PC-9 (cell line): ENCODE data around the gene CMTR2. TPM values are rescaled to one million over a fixed set of nuclear protein-coding genes. Genes with fewer than 3 reads are reported as not detected.

ENCODE experiments used
- BruUV-seq: library from RNA; stranded (reverse); fragments of 400-500 nt; replicated peaks from 2 replicates; lab custom pipeline; 2021; lab: Mats Ljungman, UMichigan
- CTCF ChIA-PET: fragments of 300-600 bp; sonication (Branson Sonifier 250); formaldehyde crosslinking; loops from one replicate; lab custom pipeline; 2022; ENCODE audit warnings: antibody characterized with exemption; lab: Charles Lee
- POLR2A ChIA-PET: fragments of 300-600 bp; sonication (Branson Sonifier 250); formaldehyde crosslinking; loops from one replicate; lab custom pipeline; 2022; ENCODE audit warnings: antibody characterized with exemption; ENCODE audit not compliant: unreplicated experiment; lab: Charles Lee
- DNase-seq, 2 experiments: peaks; one replicate each; pipeline versions ENCODE4 v3.0.0 to v3.0.0-alpha.2; 2015 to 2022; ENCODE audit warnings: mixed read lengths in 1 of 2
- H2AFZ ChIP-seq: fragments of 200-600 bp; sonication (generic); 2 replicates; pipeline ENCODE4 v1.8.1; 2017; ENCODE audit warnings: antibody characterized with exemption
- H3F3A ChIP-seq: fragments of 200-600 bp; sonication (generic); 2 replicates; pipeline ENCODE4 v1.8.1; 2017; ENCODE audit warnings: antibody characterized with exemption, mild to moderate bottlenecking, low read depth; ENCODE audit not compliant: insufficient read depth
- H3K27ac ChIP-seq: fragments of 200-600 bp; sonication (generic); 2 replicates; pipeline ENCODE4 v1.6.1; 2016; ENCODE audit warnings: mixed run types
- H3K27me3 ChIP-seq: fragments of 200-600 bp; sonication (generic); 2 replicates; pipeline ENCODE4 v1.6.1; 2016; ENCODE audit warnings: low read depth, mixed run types; ENCODE audit not compliant: insufficient read depth
- H3K36me3 ChIP-seq: fragments of 200-600 bp; sonication (generic); 2 replicates; pipeline ENCODE4 v1.6.1; 2016; ENCODE audit warnings: low read depth, mixed run types
- H3K4me1 ChIP-seq: fragments of 200-600 bp; sonication (generic); replicated peaks from 2 replicates; pipeline ENCODE4 v1.6.1; 2016; ENCODE audit warnings: mixed run types; ENCODE audit not compliant: insufficient read depth
- H3K4me2 ChIP-seq: fragments of 200-600 bp; sonication (generic); 2 replicates; pipeline ENCODE4 v1.6.1; 2017; ENCODE audit warnings: mixed run types
- H3K4me3 ChIP-seq: fragments of 200-600 bp; sonication (generic); 2 replicates; pipeline ENCODE4 v1.6.1; 2016; ENCODE audit warnings: mixed run types
- H3K79me2 ChIP-seq: fragments of 200-600 bp; sonication (generic); 2 replicates; pipeline ENCODE4 v1.6.1; 2017; ENCODE audit warnings: low read depth, mixed run types
- H3K9me2 ChIP-seq: fragments of 200-600 bp; sonication (generic); 2 replicates; pipeline ENCODE4 v1.8.1; 2017; ENCODE audit warnings: mild to moderate bottlenecking; ENCODE audit not compliant: insufficient read depth
- H3K9me3 ChIP-seq: fragments of 200-600 bp; sonication (generic); 2 replicates; pipeline ENCODE4 v1.8.1; 2016; ENCODE audit warnings: low read depth; ENCODE audit not compliant: insufficient read depth
- H4K20me1 ChIP-seq: fragments of 200-600 bp; sonication (generic); 2 replicates; pipeline ENCODE4 v1.8.1; 2017; ENCODE audit not compliant: insufficient read depth
- EZH2 ChIP-seq: fragments of 200-600 bp; sonication (generic); IDR thresholded peaks from 2 replicates; pipeline ENCODE4 v1.8.0; 2017; ENCODE audit warnings: antibody characterized with exemption, low read depth
- intact Hi-C: fragments of 100-400 bp; cut with micrococcal nuclease; formaldehyde crosslinking; loops from one replicate; pipeline ENCODE4 v1.10.0; 2022; ENCODE audit not compliant: unreplicated experiment
- total RNA-seq: library from RNA; stranded (reverse); gene quantifications from 2 replicates; pipeline ENCODE4 v1.2.3, GENCODE V29; 2021
- TF ChIP-seq, protein P1 (sequence below): fragments of 200-600 bp; sonication (generic); conservative IDR thresholded peaks from 2 replicates; pipeline ENCODE4 v1.6.1; 2017; ENCODE audit warnings: mixed run types, antibody characterized with exemption, mild to moderate bottlenecking, moderate library complexity

CMTR2 gene
- total RNA-seq, 1 experiment from 2014 or later = 36.2 TPM

GRCh38 chr16:71338193-71338592 is 49.0 kb upstream of the CMTR2 start:
- ChIA-PET POLR2A (interaction anchor here (1.0 kb wide), 2 partner anchors 20 to 49 kb away, joined by 4 to 9 read pairs; partner anchors contain the start of genes CALB2 and CMTR2), CTCF (interaction anchor here (0.7 to 1.8 kb wide), 2 partner anchors 11 to 26 kb away, joined by 3 to 8 read pairs; no protein-coding TSS in a partner anchor)
- no peak overlapping the region for H3K4me3 ChIP-seq
- H3K9me2 ChIP-seq = no peaks in the 10 kb centered on the region
- H3K27me3 ChIP-seq = no peaks in the 10 kb centered on the region
- H3K79me2 ChIP-seq = no peaks in the 10 kb centered on the region
- H3K4me1 ChIP-seq = peaks cover 47% of the 10 kb centered on the region
- H3K4me2 ChIP-seq = peak overlapping the region; percentile 77
- no TSS peak for BruUV-seq
- no peaks in the 10 kb centered on the region for H4K20me1 ChIP-seq
- peak overlapping the region; percentile 100 for H3K27ac ChIP-seq
- intact Hi-C loops = loop anchor here (1.0 to 5.0 kb wide), 3 partner anchors 49 to 651 kb away; partner anchors contain the start of genes CMTR2 and MTSS2
- H3K36me3 ChIP-seq = 0 out of 2 replicates have a peak, but pooled peaks cover 12% of the 10 kb centered on the region
- DNase-seq = peak; percentile 82 to 98
- H2AFZ ChIP-seq = no peak overlapping the region
- H3F3A ChIP-seq = peaks cover 47% of the 10 kb centered on the region
- peaks cover 6% of the 10 kb centered on the region; the same call in 1 of the 2 replicates for H3K9me3 ChIP-seq
- no peak for TF ChIP-seq EZH2
- TF ChIP-seq, protein P1, sequence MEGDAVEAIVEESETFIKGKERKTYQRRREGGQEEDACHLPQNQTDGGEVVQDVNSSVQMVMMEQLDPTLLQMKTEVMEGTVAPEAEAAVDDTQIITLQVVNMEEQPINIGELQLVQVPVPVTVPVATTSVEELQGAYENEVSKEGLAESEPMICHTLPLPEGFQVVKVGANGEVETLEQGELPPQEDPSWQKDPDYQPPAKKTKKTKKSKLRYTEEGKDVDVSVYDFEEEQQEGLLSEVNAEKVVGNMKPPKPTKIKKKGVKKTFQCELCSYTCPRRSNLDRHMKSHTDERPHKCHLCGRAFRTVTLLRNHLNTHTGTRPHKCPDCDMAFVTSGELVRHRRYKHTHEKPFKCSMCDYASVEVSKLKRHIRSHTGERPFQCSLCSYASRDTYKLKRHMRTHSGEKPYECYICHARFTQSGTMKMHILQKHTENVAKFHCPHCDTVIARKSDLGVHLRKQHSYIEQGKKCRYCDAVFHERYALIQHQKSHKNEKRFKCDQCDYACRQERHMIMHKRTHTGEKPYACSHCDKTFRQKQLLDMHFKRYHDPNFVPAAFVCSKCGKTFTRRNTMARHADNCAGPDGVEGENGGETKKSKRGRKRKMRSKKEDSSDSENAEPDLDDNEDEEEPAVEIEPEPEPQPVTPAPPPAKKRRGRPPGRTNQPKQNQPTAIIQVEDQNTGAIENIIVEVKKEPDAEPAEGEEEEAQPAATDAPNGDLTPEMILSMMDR = no peak

DNA sequence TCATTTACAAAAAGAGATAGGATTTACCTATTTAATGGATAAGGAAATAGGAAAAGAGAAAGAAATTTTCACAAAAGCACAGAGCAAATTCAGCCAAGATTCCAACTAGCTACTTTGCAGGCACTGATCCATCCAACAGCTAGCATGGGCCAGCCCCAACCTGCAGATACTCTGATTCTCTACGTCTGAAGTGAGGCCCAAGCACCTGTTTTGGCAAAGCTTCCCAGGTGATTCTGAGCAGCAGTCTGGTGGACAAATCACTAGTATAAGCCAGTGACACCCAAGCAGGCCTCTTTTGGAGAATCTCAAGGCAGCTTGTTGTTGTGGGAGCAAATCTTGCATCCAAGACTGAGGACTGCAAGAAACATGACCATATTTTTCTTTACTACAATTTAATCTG is 48.4 kb upstream of the CMTR2 start:
- Histone ChIP-seq H2AFZ (no peak overlapping the region; the same call in 1 of the 2 replicates), H3K9me2 (no peaks in the 10 kb centered on the region), H3K4me3 (peak overlapping the region; percentile 17; the same call in 1 of the 2 replicates), H3K4me2 (peak overlapping the region; percentile 71), H3K27ac (peak overlapping the region; percentile 100), H3K27me3 (no peaks in the 10 kb centered on the region), H3K36me3 (0 out of 2 replicates have a peak, but pooled peaks cover 12% of the 10 kb centered on the region), H3K4me1 (peaks cover 47% of the 10 kb centered on the region), H3K9me3 (peaks cover 6% of the 10 kb centered on the region; the same call in 1 of the 2 replicates), H3K79me2 (no peaks in the 10 kb centered on the region), H3F3A (peaks cover 47% of the 10 kb centered on the region), H4K20me1 (no peaks in the 10 kb centered on the region)
- no peak for TF ChIP-seq EZH2
- TF ChIP-seq, protein P1 = no peak
- DNase-seq = no peak
- BruUV-seq = TSS peak; percentile 73
- intact Hi-C loops = loop anchor here (1.0 to 5.0 kb wide), 3 partner anchors 48 to 650 kb away; partner anchors contain the start of genes CMTR2 and MTSS2
- ChIA-PET CTCF (interaction anchor here (1.8 kb wide), 1 partner anchor 26 kb away, joined by 8 read pairs; no protein-coding TSS in a partner anchor), POLR2A (interaction anchor here (0.6 to 1.0 kb wide), 3 partner anchors 21 to 48 kb away, joined by 4 to 9 read pairs (median 8); partner anchors contain the start of genes CALB2 and CMTR2)

GRCh38 chr16:71328151-71328550 is 38.9 kb upstream of the CMTR2 start:
- BruUV-seq = no TSS peak
- H2AFZ ChIP-seq = no peak overlapping the region
- H3K79me2 ChIP-seq = no peaks in the 10 kb centered on the region
- H4K20me1 ChIP-seq = no peaks in the 10 kb centered on the region
- no peaks in the 10 kb centered on the region for H3F3A ChIP-seq
- no peak overlapping the region for H3K4me3 ChIP-seq
- H3K27me3 ChIP-seq = no peaks in the 10 kb centered on the region
- H3K36me3 ChIP-seq = 0 out of 2 replicates have a peak, but pooled peaks cover 10% of the 10 kb centered on the region
- no peaks in the 10 kb centered on the region for H3K9me2 ChIP-seq
- TF ChIP-seq EZH2 = no peak
- TF ChIP-seq, protein P1 = no peak
- no peak for DNase-seq
- H3K27ac ChIP-seq = peak overlapping the region; percentile 21; the same call in 1 of the 2 replicates
- ChIA-PET POLR2A (interaction anchor here (0.8 kb wide), 1 partner anchor 16 kb away, joined by 3 read pairs; no protein-coding TSS in a partner anchor), CTCF (no interaction called here)
- intact Hi-C loops = no loop called here
- peaks cover 10% of the 10 kb centered on the region for H3K4me1 ChIP-seq
- no peaks in the 10 kb centered on the region; the same call in 1 of the 2 replicates for H3K9me3 ChIP-seq
- no peak overlapping the region for H3K4me2 ChIP-seq
